ENCODE data around the gene SPRY1.

DNA sequence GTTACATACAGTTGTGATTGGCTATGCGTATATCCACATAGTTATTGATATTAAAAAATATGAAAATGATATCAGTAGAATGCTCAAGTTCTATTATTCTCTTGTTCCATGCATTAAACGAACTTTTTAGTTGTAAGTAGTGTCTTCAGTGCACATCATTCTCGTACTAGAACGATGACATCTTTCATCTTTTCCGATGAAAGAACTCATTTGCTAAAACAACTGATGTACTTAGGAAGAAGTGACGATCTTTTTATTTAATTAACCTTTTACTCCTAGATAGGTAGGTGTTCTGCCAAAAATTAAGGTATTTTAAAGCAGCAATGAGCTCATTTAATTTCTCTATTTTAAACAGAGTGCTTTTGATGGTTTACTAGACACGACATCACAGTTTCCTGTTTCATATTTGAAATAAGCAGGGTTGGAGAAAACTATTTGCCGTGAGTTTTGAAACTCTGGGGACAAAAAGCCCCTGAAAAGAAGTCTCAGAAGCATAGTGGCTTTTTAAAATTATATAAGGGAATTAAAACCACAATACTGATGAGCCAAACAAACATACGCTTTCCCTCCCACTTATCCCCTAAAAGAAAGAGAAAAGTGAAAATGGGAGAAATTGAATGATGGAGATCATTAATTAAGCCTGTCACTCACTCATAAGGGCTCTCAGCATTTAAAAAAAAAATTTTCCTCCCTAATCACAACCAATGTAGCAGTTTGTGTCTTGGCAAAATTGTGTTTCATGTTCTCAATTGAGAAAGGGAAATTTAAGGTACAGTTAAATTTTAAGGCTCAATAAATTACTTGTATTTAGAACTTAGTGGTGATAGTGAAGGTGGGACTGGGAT is 25.6 kb downstream of the SPRY1 start:
- no peak for TF ChIP-seq POLR2A (IDR thresholded peaks at IDR 0.05; ENCODE audit: low read length)
- no peak for TF ChIP-seq GATA1 (IDR thresholded peaks at IDR 0.05; ENCODE audit: low read depth, low read length)

Data from erythroblast (primary cell).